Breast epithelium (tissue), 4 donors: ENCODE measurements around the gene COL26A1. TPM values are rescaled to one million over a fixed set of nuclear protein-coding genes. Genes with fewer than 3 reads are reported as not detected.
"Not testable (repeated sequence)": the region's sequence is repeated elsewhere in the genome, so short reads cannot be mapped to it uniquely, and the experiment has no call there.

Experiments
- DNase-seq, 2 donors: peaks; one replicate each; pipeline ENCODE4 v3.0.0-alpha.2; 2019; ENCODE audit warnings: low spot score in 2 of 2
- H3K27ac ChIP-seq, 2 donors: fragments of 200-600 bp; sonication (generic) in 1 of 2; one replicate each; pipeline ENCODE4 v1.5.1; 2016 to 2019; ENCODE audit warnings: mild to moderate bottlenecking in 1 of 2
- H3K27me3 ChIP-seq, 2 donors: fragments of 200-600 bp; sonication (generic) in 1 of 2; one replicate each; pipeline versions ENCODE4 v1.5.1 to v1.6.0; 2017 to 2019; ENCODE audit warnings: control low read depth in 1 of 2, mild to moderate bottlenecking in 1 of 2
- H3K36me3 ChIP-seq: fragments of 200-600 bp; one replicate; pipeline ENCODE4 v1.5.1; 2019
- H3K4me1 ChIP-seq, 2 donors: fragments of 200-600 bp; sonication (generic); one replicate each; pipeline ENCODE4 v1.5.1; 2016 to 2019; ENCODE audit warnings: control low read depth in 1 of 2
- H3K4me3 ChIP-seq, 3 donors: fragments of 200-600 bp; sonication (generic); 1 replicate in 2 of 3; 2 replicates in 1 of 3; pipeline ENCODE4 v1.5.1; 2016 to 2019; ENCODE audit warnings: mild to moderate bottlenecking in 3 of 3, moderate library complexity in 2 of 3
- H3K9me3 ChIP-seq, 2 donors: fragments of 200-600 bp; sonication (generic) in 1 of 2; one replicate each; pipeline ENCODE4 v1.5.1; 2016 to 2019; ENCODE audit warnings: control low read depth in 1 of 2
- CTCF ChIP-seq, 3 donors: fragments of 450-650 bp; IDR thresholded peaks; one replicate each; pipeline ENCODE4 v1.5.1; 2016 to 2017; ENCODE audit warnings: antibody characterized with exemption in 3 of 3, mild to moderate bottlenecking in 3 of 3, moderate library complexity in 3 of 3
- POLR2A ChIP-seq: fragments of 450-650 bp; IDR thresholded peaks from one replicate; pipeline ENCODE4 v1.6.1; 2016; ENCODE audit warnings: antibody characterized with exemption, mild to moderate bottlenecking, moderate library complexity
- POLR2AphosphoS5 ChIP-seq, 3 donors: sonication (generic); formaldehyde crosslinking; IDR thresholded peaks; one replicate each; pipeline ENCODE4 v1.6.1; 2017; ENCODE audit warnings: antibody characterized with exemption in 3 of 3
- intact Hi-C: fragments of 100-400 bp; cut with DNase I; formaldehyde crosslinking; loops from one replicate; pipeline ENCODE4 v1.15.1; 2023; ENCODE audit warnings: low total_unique reads
- total RNA-seq, 3 donors: library from RNA; depleted of rRNA; stranded (reverse); fragments of >200 nt; gene quantifications; one replicate each; pipeline ENCODE4 v1.1.0, GENCODE V29; 2016

The COL26A1 gene
- total RNA-seq, 3 donors from 2014 or later = not detected

DNA sequence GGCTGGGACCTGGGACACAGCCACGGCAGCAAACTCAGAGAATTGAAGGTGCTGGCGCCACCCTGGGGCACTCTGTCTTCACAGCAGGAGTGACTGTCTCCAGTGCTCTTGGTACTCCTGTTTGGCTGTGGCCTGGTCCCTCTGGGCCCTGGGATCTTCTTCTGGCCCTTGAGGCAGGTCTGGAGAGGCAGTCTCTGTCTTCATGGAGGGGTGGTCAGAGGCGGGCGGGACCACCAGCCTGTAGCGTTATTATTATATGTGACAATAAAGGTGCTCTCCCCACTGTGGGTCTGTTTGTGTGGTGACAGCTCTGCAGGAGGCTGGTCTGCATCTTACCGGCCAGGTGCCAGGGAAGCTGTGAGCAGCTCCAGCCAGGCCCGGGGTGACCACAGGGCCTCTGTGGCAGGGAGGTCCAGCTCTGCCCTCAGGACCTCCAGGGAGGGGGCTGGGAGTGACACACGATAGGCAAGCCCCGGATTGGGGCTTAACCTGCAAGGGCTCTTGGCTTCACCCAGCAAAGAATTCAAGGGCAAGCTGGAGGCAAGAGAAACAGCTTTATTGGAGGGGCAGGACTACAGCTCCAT is 196.2 kb downstream of the COL26A1 start:
- no peaks in the 10 kb centered on the region for H3K4me1 ChIP-seq
- H3K9me3 ChIP-seq = no peaks in the 10 kb centered on the region
- peaks cover 0 to 38% of the 10 kb centered on the region in 2 donors for H3K27me3 ChIP-seq
- no peaks in the 10 kb centered on the region for H3K36me3 ChIP-seq
- TF ChIP-seq POLR2A = no peak
- no peak for TF ChIP-seq POLR2AphosphoS5 (IDR thresholded peaks at IDR 0.05)
- TF ChIP-seq CTCF (IDR thresholded peaks at IDR 0.05) = no peak
- no peak for DNase-seq
- H3K27ac ChIP-seq = no peak overlapping the region
- no peak overlapping the region for H3K4me3 ChIP-seq
- intact Hi-C loops = no loop called here

- H3K4me3 ChIP-seq = no peak overlapping the region
- no peaks in the 10 kb centered on the region for H3K36me3 ChIP-seq
- no peaks in the 10 kb centered on the region for H3K4me1 ChIP-seq
- H3K27ac ChIP-seq = no peak overlapping the region
- no peak for TF ChIP-seq POLR2A
- no peak for TF ChIP-seq CTCF (IDR thresholded peaks at IDR 0.05)
- intact Hi-C loops = no loop called here
- no peaks in the 10 kb centered on the region for H3K9me3 ChIP-seq
- DNase-seq = no peak
- peaks cover 0 to 37% of the 10 kb centered on the region in 2 donors for H3K27me3 ChIP-seq
These were observed 196.9 kb downstream of the COL26A1 start for GRCh38 chr7:101559586-101559985.

- H3K4me3 ChIP-seq, intact Hi-C loops, H3K27ac ChIP-seq, H3K4me1 ChIP-seq, H3K36me3 ChIP-seq, H3K9me3 ChIP-seq, DNase-seq: not testable (repeated sequence)
- H3K27me3 ChIP-seq = peaks cover 0 to 38% of the 10 kb centered on the region in 2 donors
These were observed 197.3 kb downstream of the COL26A1 start for GRCh38 chr7:101560021-101560420.

DNA sequence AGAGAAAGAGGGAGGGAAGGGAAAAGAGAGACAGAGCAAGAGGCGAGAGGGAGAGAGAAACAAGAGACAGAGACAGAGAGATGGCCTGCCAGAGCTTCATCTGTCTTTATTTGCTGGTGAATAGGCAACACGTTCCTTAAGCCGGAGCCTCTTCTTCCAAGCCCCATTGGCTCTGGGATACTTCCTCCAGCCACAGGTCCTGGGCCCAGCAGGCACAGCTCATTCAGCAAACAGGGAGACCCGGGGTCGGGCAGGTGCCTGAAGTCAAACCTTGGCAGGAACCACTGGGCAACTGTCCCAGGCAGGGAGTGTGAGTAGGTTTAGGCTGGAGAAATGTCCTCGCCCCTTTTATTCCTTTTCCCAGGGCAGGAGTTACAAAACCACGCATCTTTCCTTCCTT is 198.2 kb downstream of the COL26A1 start:
- Histone ChIP-seq H3K4me3 (no peak overlapping the region), H3K27ac (no peak overlapping the region), H3K9me3 (no peaks in the 10 kb centered on the region), H3K4me1 (no peaks in the 10 kb centered on the region), H3K36me3 (no peaks in the 10 kb centered on the region), H3K27me3 (peaks cover 0 to 44% of the 10 kb centered on the region in 2 donors)
- intact Hi-C loops = no loop called here
- TF ChIP-seq POLR2AphosphoS5 (IDR thresholded peaks at IDR 0.05) = no peak
- no peak for TF ChIP-seq CTCF (IDR thresholded peaks at IDR 0.05)
- TF ChIP-seq POLR2A = no peak
- no peak for DNase-seq

GRCh38 chr7:101561293-101561692 is 198.6 kb downstream of the COL26A1 start:
- H3K27ac ChIP-seq, H3K9me3 ChIP-seq, H3K4me3 ChIP-seq, intact Hi-C loops, DNase-seq, H3K36me3 ChIP-seq, H3K4me1 ChIP-seq: not testable (repeated sequence)
- peaks cover 0 to 49% of the 10 kb centered on the region in 2 donors for H3K27me3 ChIP-seq

- Histone ChIP-seq H3K36me3 (no peaks in the 10 kb centered on the region), H3K4me1 (no peaks in the 10 kb centered on the region), H3K9me3 (no peaks in the 10 kb centered on the region), H3K4me3 (no peak overlapping the region), H3K27ac (no peak overlapping the region), H3K27me3 (peaks cover 0 to 45% of the 10 kb centered on the region in 2 donors)
- DNase-seq = no peak
- no peak for TF ChIP-seq POLR2A
- TF ChIP-seq CTCF (IDR thresholded peaks at IDR 0.05) = no peak
- no peak for TF ChIP-seq POLR2AphosphoS5 (IDR thresholded peaks at IDR 0.05)
- intact Hi-C loops = no loop called here
These were observed 200.0 kb downstream of the COL26A1 start for GRCh38 chr7:101562531-101563197.
